Choroid plexus epithelial cell (primary cell): ENCODE measurements around the gene MAN2A1.

Source experiments
- DNase-seq: peaks from one replicate; pipeline ENCODE4 v3.0.0-alpha.2; 2010; ENCODE audit warnings: low read depth
- H3K4me3 ChIP-seq: 2 replicates; pipeline ENCODE4 v1.5.1; 2011; ENCODE audit warnings: low read depth, mild to moderate bottlenecking, control low read depth, low read length, moderate library complexity
- CTCF ChIP-seq: conservative IDR thresholded peaks from 2 replicates; pipeline ENCODE4 v1.5.1; 2011; ENCODE audit warnings: low read depth, mild to moderate bottlenecking, control low read depth, inconsistent platforms, low read length, moderate library complexity

Gene MAN2A1

GRCh38 chr5:109743770-109744212, 54.1 kb downstream of the MAN2A1 start:
- TF ChIP-seq CTCF: no peak
- DNase-seq: peak; percentile 98
- H3K4me3 ChIP-seq: no peak overlapping the region

GRCh38 chr5:109744261-109744660, 54.5 kb downstream of the MAN2A1 start:
- DNase-seq: no peak
- H3K4me3 ChIP-seq: no peak overlapping the region
- no peak for TF ChIP-seq CTCF

GRCh38 chr5:109748546-109748945, 58.8 kb downstream of the MAN2A1 start:
- no peak for TF ChIP-seq CTCF
- H3K4me3 ChIP-seq: no peak overlapping the region
- DNase-seq: peak; percentile 33

- no peak for TF ChIP-seq CTCF
- no peak for DNase-seq
- no peak overlapping the region for H3K4me3 ChIP-seq
Observed at GRCh38 chr5:109750463-109750862, 60.7 kb downstream of the MAN2A1 start.

GRCh38 chr5:109753279-109753678, 63.6 kb downstream of the MAN2A1 start:
- DNase-seq: no peak
- no peak for TF ChIP-seq CTCF

GRCh38 chr5:109754319-109754718, 64.6 kb downstream of the MAN2A1 start:
- TF ChIP-seq CTCF: no peak
- H3K4me3 ChIP-seq: no peak overlapping the region

More at GRCh38 chr5:109753279-109753678, 63.6 kb downstream of the MAN2A1 start:
- no peak overlapping the region for H3K4me3 ChIP-seq

GRCh38 chr5:109755761-109756160, 66.0 kb downstream of the MAN2A1 start:
- no peak for TF ChIP-seq CTCF
- no peak overlapping the region for H3K4me3 ChIP-seq
- DNase-seq: no peak

More at GRCh38 chr5:109754319-109754718, 64.6 kb downstream of the MAN2A1 start:
- DNase-seq: no peak
